Measurements from ENCODE around the gene DGKI. TPM values are rescaled to one million over a fixed set of nuclear protein-coding genes. Genes with fewer than 3 reads are reported as not detected.

Gene DGKI
- total and polyA plus RNA-seq, 2 donors (not counting 1 experiment from before 2014, with no cell fraction given) = 0.74 to 2.1 TPM

GRCh38 chr7:137704723-137705122 lies 142.1 kb downstream of the DGKI start:
- H3K27ac ChIP-seq (ENCODE audit: insufficient read depth, low read length) = no peak overlapping the region
- H3K79me2 ChIP-seq (ENCODE audit: control insufficient read depth, insufficient read depth, low read length) = no peaks in the 10 kb centered on the region
- H3K4me2 ChIP-seq (ENCODE audit: extremely low read depth, insufficient read depth, low read length) = no peak overlapping the region
- no peak for DNase-seq (ENCODE audit: low read depth in 2 of 2)
- H3K4me1 ChIP-seq (ENCODE audit: control insufficient read depth, extremely low read depth, insufficient read depth, low read length) = no peaks in the 10 kb centered on the region
- H4K20me1 ChIP-seq (ENCODE audit: control insufficient read depth, extremely low read depth, insufficient read depth, low read length) = no peaks in the 10 kb centered on the region
- H3K9me3 ChIP-seq (ENCODE audit: control insufficient read depth, insufficient read depth, low read depth, low read length) = no peaks in the 10 kb centered on the region
- H2AFZ ChIP-seq (ENCODE audit: low read length) = no peak overlapping the region
- no peaks in the 10 kb centered on the region for H3K36me3 ChIP-seq (ENCODE audit: control insufficient read depth, insufficient read depth, low read length)
- no peaks in the 10 kb centered on the region for H3K27me3 ChIP-seq (ENCODE audit: control insufficient read depth, insufficient read depth, low read length)
- no peak for TF ChIP-seq EZH2 (IDR thresholded peaks at IDR 0.05; ENCODE audit: low read length, missing control alignments)
- TF ChIP-seq, protein P1, sequence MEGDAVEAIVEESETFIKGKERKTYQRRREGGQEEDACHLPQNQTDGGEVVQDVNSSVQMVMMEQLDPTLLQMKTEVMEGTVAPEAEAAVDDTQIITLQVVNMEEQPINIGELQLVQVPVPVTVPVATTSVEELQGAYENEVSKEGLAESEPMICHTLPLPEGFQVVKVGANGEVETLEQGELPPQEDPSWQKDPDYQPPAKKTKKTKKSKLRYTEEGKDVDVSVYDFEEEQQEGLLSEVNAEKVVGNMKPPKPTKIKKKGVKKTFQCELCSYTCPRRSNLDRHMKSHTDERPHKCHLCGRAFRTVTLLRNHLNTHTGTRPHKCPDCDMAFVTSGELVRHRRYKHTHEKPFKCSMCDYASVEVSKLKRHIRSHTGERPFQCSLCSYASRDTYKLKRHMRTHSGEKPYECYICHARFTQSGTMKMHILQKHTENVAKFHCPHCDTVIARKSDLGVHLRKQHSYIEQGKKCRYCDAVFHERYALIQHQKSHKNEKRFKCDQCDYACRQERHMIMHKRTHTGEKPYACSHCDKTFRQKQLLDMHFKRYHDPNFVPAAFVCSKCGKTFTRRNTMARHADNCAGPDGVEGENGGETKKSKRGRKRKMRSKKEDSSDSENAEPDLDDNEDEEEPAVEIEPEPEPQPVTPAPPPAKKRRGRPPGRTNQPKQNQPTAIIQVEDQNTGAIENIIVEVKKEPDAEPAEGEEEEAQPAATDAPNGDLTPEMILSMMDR (conservative IDR thresholded peaks at IDR 0.05 in 1 of 2, IDR thresholded peaks at IDR 0.05 in 1 of 2; ENCODE audit: low read depth in 1 of 2, low read length in 2 of 2) = no peak
- H3K4me3 ChIP-seq (replicated peaks in 1 of 4; ENCODE audit: control extremely low read depth in 1 of 4, insufficient read depth in 1 of 4, low read depth in 3 of 4, low read length in 4 of 4) = no peak overlapping the region
- H3K9ac ChIP-seq (ENCODE audit: insufficient read depth, low read length) = no peak overlapping the region

- Histone ChIP-seq H3K4me2 (ENCODE audit: extremely low read depth, insufficient read depth, low read length) (no peak overlapping the region), H4K20me1 (ENCODE audit: control insufficient read depth, extremely low read depth, insufficient read depth, low read length) (no peaks in the 10 kb centered on the region), H3K4me1 (ENCODE audit: control insufficient read depth, extremely low read depth, insufficient read depth, low read length) (no peaks in the 10 kb centered on the region), H3K27me3 (ENCODE audit: control insufficient read depth, insufficient read depth, low read length) (no peaks in the 10 kb centered on the region), H3K79me2 (ENCODE audit: control insufficient read depth, insufficient read depth, low read length) (no peaks in the 10 kb centered on the region), H3K9me3 (ENCODE audit: control insufficient read depth, insufficient read depth, low read depth, low read length) (no peaks in the 10 kb centered on the region), H3K9ac (ENCODE audit: insufficient read depth, low read length) (no peak overlapping the region), H3K4me3 (replicated peaks in 1 of 4; ENCODE audit: control extremely low read depth in 1 of 4, insufficient read depth in 1 of 4, low read depth in 3 of 4, low read length in 4 of 4) (no peak overlapping the region), H2AFZ (ENCODE audit: low read length) (no peak overlapping the region), H3K36me3 (ENCODE audit: control insufficient read depth, insufficient read depth, low read length) (no peaks in the 10 kb centered on the region), H3K27ac (ENCODE audit: insufficient read depth, low read length) (no peak overlapping the region)
- TF ChIP-seq, protein P1 (conservative IDR thresholded peaks at IDR 0.05 in 1 of 2, IDR thresholded peaks at IDR 0.05 in 1 of 2; ENCODE audit: low read depth in 1 of 2, low read length in 2 of 2) = no peak
- no peak for TF ChIP-seq EZH2 (IDR thresholded peaks at IDR 0.05; ENCODE audit: low read length, missing control alignments)
- DNase-seq (ENCODE audit: low read depth in 2 of 2) = peak in 1 of 2 donors; percentile 26
These were observed 143.3 kb downstream of the DGKI start for GRCh38 chr7:137703291-137704010.

GRCh38 chr7:137696988-137697387 lies 149.8 kb downstream of the DGKI start:
- H2AFZ ChIP-seq (ENCODE audit: low read length) = no peak overlapping the region
- no peaks in the 10 kb centered on the region for H3K36me3 ChIP-seq (ENCODE audit: control insufficient read depth, insufficient read depth, low read length)
- no peak overlapping the region for H3K4me2 ChIP-seq (ENCODE audit: extremely low read depth, insufficient read depth, low read length)
- H3K4me1 ChIP-seq (ENCODE audit: control insufficient read depth, extremely low read depth, insufficient read depth, low read length) = no peaks in the 10 kb centered on the region
- peak; percentile 8 to 19 for DNase-seq (ENCODE audit: low read depth in 2 of 2)
- no peaks in the 10 kb centered on the region for H3K9me3 ChIP-seq (ENCODE audit: control insufficient read depth, insufficient read depth, low read depth, low read length)
- H3K27me3 ChIP-seq (ENCODE audit: control insufficient read depth, insufficient read depth, low read length) = no peaks in the 10 kb centered on the region
- H3K4me3 ChIP-seq (replicated peaks in 1 of 4; ENCODE audit: control extremely low read depth in 1 of 4, insufficient read depth in 1 of 4, low read depth in 3 of 4, low read length in 4 of 4) = no peak overlapping the region
- TF ChIP-seq, protein P1 (conservative IDR thresholded peaks at IDR 0.05 in 1 of 2, IDR thresholded peaks at IDR 0.05 in 1 of 2; ENCODE audit: low read depth in 1 of 2, low read length in 2 of 2) = no peak
- TF ChIP-seq EZH2 (IDR thresholded peaks at IDR 0.05; ENCODE audit: low read length, missing control alignments) = no peak
- H3K9ac ChIP-seq (ENCODE audit: insufficient read depth, low read length) = no peak overlapping the region
- no peaks in the 10 kb centered on the region for H3K79me2 ChIP-seq (ENCODE audit: control insufficient read depth, insufficient read depth, low read length)
- H3K27ac ChIP-seq (ENCODE audit: insufficient read depth, low read length) = no peak overlapping the region
- H4K20me1 ChIP-seq (ENCODE audit: control insufficient read depth, extremely low read depth, insufficient read depth, low read length) = no peaks in the 10 kb centered on the region
